Stimulated activated CD8-positive, alpha-beta memory T cell treated with anti-CD3 and anti-CD28 coated beads, Interleukin-15, amount 100 ng/mL, for 24 hours (primary cell): Measurements from ENCODE around the gene FIBP.
A peak's percentile ranks its signal among the peaks of the same experiment; 100 is the strongest.

Experiments
- DNase-seq: peaks from one replicate; pipeline ENCODE4 v3.0.0-alpha.2; 2020; ENCODE audit warnings: low read depth

The FIBP gene

GRCh38 chr11:65870706-65871681, 17.3 kb downstream of the FIBP start:
- DNase-seq, result no peak

DNA sequence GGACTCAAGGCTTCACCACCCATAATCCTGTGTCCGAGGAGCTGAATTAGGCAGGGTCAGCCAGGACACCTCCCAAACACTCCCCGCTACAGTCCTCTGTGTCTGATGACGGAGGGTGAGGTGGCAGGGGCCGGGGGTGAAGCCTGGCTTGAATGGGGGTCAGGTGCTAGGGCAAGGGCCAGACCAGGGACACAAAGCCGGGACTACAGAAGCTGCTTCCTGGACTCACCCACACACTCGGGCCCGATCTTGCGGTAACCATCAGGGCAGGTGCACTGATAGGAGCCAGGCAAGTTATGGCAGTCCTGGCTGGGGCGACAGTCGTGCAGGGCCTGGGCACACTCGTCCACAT, 18.0 kb downstream of the FIBP start:
- DNase-seq, result no peak

DNA sequence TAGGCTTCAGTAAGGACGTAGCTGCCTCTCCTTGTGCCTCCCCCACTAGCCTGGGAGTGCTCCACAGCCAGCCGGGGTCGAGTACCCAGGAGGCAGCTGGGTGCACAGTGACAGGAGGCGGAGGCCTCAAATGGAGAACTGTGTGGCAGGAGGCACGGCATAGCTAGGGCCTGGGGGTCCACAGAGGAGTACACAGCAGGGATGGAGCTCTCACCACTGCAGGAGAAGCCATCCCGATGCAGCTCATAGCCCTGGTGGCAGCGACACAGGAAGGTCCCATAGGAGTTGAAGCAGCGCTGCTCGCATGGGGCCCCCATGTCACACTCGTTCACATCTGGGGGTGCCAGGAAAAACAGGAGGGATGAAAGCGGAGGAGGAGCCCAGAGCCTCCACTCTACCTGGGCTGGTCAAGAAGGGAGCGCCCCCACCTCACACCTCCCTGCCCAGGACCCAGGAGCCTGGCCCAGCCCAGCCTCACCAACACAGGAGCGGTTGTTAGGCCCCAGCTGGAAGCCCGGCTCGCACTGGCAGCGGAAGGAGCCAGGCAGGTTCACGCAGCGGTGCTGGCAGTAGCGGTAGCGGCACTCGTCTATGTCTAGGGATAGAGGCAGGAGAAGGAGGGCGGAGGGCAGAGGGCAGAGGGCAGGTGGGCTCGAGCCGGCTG, 18.5 kb downstream of the FIBP start:
- no peak for DNase-seq

- DNase-seq, result no peak
These were observed 19.4 kb downstream of the FIBP start for GRCh38 chr11:65868907-65869306.

DNA sequence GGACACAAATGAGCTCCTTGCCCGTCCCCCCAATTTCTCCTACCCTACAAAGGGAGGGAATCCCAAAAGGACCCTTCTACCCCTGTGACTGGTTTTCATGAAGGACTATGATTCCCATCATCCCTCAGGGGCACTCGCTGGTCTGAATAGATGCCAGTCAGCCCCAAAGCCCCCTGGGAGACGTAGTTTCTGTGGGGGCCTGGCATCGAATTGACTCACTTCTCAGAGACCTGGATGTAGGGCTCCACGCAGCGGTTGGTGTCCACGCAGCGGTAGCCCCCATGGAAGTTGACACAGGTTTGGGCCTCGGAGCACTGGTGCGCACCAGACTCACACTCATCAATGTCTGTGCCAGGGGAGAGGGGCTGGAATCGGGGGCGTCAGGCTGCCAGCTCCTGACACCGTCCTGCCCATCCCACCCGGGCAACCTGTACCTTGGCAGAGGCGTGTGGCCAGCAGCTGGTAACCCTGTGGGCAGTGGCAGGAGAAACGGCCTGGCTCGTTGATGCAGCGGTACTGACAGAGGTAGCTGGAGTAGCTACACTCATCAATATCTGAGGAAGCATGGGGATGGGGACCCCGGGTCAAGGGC, 20.1 kb downstream of the FIBP start:
- no peak for DNase-seq

GRCh38 chr11:65867284-65868071, 20.8 kb downstream of the FIBP start:
- no peak for DNase-seq

- no peak for DNase-seq
These were observed 21.6 kb downstream of the FIBP start for GRCh38 chr11:65866509-65867283.

GRCh38 chr11:65865550-65866172, 22.6 kb downstream of the FIBP start:
- no peak for DNase-seq

DNA sequence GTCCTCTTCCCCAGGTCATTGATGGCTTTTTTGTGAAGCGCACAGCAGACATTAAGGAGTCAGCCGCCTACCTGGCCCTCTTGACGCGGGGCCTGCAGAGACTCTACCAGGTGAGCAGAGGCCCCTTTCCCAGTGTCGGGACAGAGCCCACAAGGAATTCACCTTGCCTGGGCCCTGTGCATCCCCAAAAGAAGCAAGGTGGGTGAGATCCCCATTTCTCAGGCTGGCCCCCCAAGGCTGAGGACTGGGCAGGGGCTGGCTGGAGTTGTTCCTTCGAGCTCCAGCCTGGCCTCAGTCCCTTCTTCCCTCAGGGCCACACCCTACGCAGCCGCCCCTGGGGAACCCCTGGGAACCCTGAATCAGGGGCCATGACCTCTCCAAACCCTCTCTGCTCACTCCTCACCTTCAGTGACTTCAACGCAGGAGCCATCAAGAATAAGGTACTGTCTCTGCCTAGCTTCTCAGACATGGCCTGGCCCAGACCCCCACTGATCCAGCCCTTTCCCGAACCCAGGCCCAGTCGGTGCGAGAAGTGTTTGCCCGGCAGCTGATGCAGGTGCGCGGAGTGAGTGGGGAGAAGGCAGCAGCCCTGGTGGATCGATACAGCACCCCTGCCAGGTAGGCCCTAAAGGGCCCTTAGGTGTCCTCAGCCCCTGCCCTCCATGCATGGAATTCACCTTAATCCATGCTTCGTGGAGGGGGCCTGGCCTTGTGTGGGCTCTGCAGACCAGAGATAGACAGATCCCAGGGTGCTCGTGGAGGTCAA, 23.4 kb downstream of the FIBP start:
- no peak for DNase-seq

- DNase-seq, result no peak
These were observed 24.2 kb downstream of the FIBP start for GRCh38 chr11:65863889-65864705.

DNA sequence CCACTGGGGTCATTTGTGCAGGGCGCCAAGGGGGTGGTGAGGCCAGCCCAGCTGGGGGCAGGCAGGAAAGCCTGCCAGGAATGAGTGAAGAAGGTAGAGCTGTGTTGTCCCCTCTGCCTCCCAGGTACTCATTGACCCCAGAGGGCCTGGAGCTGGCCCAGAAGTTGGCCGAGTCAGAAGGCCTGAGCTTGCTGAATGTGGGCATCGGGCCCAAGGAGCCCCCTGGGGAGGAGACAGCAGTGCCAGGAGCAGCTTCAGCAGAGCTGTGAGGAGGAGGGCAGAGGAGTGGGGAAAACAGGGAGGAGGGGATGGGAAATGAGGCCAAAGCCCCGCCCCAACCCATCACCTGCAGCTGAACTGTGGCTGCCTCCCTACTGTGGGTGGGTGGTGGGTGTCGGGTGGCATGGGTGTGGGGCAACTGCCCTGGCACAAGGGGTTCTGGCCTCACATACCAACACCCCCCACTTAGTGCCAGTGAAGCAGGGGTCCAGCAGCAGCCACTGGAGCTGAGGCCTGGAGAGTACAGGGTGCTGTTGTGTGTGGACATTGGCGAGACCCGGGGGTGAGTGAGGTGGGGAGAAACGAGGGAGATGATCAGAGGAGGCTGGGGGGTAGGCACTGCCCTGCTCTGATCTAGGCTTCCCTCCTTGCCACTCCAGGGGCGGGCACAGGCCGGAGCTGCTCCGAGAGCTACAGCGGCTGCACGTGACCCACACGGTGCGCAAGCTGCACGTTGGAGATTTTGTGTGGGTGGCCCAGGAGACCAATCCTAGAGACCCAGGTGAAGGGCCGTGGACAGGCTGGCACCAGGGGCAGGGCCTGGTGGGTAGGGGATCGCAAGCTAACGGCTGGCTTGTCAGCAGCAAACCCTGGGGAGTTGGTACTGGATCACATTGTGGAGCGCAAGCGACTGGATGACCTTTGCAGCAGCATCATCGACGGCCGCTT, 25.1 kb downstream of the FIBP start:
- DNase-seq, result no peak

GRCh38 chr11:65862191-65862735, 26.0 kb downstream of the FIBP start:
- no peak for DNase-seq

DNA sequence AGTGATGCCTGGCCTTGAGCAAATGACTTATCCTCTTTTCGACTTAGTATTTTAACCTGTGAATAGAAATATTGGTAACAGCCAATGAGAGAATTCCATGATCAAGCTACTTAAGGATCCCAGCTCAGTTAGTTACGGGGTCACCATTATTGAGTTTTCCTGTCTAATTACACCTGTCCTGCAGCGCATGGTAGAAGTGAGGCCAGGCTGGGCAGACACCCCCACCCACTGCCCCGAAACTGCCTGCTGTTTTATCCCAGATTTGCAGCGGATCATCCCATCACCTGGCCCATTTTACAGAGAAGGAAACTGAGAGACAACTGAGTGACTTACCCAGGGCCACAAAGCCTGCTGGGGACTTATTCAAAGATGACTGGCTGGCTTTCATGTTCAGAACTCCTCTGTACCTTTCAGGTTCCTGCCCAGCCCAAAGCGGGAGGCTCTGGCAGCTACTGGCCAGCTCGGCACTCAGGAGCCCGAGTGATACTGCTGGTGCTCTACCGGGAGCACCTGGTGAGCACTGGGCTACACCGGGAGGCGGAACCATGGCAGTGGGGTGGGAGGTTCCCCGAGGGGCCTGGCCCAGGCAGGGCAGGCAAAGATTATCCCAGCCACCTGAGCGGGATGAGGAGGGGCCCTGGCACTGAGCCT, 26.6 kb downstream of the FIBP start:
- DNase-seq, result no peak

DNA sequence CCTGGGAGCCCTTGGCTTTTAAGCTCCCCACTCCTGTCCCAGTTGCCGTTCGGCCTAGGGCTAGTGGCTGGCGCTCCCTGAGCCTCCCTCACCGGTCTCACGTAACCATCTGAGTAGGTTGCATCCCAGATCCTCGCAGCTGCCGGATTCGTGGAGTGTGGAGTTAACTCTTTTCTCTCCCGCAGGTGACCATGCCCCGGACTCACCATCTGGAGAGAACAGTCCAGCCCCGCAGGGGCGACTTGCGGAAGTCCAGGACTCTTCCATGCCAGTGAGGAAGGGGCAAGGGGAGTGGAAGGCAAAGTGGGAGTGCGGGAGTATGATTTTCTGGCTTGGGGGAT, 27.1 kb downstream of the FIBP start:
- DNase-seq, result no peak

- DNase-seq, result peak; percentile 91
These were observed 27.8 kb downstream of the FIBP start, which contains the start of gene MUS81 for GRCh38 chr11:65860278-65861164. MUS81 (plus strand) TSS chr11:65860433; CDS start chr11:65860754, 321 bp downstream.

- peak; percentile 31 for DNase-seq
These were observed 28.4 kb downstream of the FIBP start for GRCh38 chr11:65859812-65860277.
